Measurements from ENCODE around the gene TXNRD1. TPM values are rescaled to one million over a fixed set of nuclear protein-coding genes. Genes with fewer than 3 reads are reported as not detected.

TXNRD1 gene
- total and polyA plus RNA-seq, 9 donors = 45.0 to 157 (median 77.4) TPM

DNA sequence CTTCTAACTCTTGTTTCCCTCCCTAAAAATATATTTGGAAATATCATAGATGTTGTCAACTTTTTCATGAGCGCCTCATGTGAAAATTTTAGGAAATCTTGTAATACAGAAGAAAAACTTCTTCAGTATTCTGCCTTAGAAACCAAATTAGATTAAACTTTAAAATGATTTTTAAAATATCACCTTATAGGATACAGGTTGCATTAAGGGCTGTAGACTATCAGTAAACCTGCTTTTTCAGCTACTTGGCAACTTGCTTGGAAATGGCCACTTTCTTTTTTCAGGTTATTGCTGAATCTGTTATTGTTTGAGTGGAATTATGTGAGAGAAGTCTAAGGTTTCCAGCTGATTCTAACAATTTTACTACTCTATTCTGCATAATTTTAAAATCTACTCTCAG, 97.1 kb downstream of the TXNRD1 start:
- intact Hi-C loops (cut with DNase I) = no loop called here
- 98 to 100% (median 100%) methylated on average over 1 of the region's 1 CpG for WGBS, 3 donors
- TF ChIP-seq EP300 (IDR thresholded peaks at IDR 0.05) (no peak), POLR2A (IDR thresholded peaks at IDR 0.05) (no peak)
- TF ChIP-seq, protein P1, sequence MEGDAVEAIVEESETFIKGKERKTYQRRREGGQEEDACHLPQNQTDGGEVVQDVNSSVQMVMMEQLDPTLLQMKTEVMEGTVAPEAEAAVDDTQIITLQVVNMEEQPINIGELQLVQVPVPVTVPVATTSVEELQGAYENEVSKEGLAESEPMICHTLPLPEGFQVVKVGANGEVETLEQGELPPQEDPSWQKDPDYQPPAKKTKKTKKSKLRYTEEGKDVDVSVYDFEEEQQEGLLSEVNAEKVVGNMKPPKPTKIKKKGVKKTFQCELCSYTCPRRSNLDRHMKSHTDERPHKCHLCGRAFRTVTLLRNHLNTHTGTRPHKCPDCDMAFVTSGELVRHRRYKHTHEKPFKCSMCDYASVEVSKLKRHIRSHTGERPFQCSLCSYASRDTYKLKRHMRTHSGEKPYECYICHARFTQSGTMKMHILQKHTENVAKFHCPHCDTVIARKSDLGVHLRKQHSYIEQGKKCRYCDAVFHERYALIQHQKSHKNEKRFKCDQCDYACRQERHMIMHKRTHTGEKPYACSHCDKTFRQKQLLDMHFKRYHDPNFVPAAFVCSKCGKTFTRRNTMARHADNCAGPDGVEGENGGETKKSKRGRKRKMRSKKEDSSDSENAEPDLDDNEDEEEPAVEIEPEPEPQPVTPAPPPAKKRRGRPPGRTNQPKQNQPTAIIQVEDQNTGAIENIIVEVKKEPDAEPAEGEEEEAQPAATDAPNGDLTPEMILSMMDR (IDR thresholded peaks at IDR 0.05) = no peak

DNA sequence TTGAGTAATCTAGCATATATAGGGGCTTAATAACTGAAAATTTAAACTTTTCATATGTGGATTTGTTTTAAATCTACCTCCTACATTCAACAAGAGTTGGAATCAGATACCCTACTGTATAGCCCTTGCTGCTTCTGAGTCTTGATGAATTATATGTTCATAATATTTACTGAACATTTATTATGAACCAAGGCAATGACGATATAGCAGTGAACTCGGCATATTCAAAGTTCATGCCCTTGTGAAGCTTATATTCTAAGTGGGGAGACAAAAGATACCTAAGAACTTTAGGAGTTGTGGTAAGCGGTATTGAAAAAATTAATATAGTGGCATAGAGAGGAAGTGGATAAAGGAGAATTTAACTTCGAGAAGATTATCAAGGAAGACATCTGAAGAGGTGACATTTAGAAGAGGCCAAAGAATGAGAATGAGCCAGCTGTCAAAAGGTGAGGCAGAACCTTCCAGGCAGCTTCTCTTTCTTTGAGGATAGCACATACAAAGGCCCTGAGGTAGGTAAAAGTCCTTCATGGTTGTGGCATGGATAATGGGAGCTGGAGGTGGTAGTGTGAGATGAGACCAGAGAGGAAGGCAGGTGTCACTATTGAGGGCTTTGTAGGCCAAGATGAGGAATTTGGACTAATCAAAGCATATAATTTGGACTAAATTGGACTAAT, 98.1 kb downstream of the TXNRD1 start:
- no peaks in the 10 kb centered on the region for H3K36me3 ChIP-seq

More for the DNA sequence above, 97.1 kb downstream of the TXNRD1 start:
- Histone ChIP-seq H3K27me3 (no peaks in the 10 kb centered on the region), H3K4me3 (no peak overlapping the region), H3K27ac (no peak overlapping the region), H3K9me3 (no peaks in the 10 kb centered on the region), H3K4me1 (ENCODE audit: insufficient read depth) (peaks cover 7% of the 10 kb centered on the region), H3K36me3 (no peaks in the 10 kb centered on the region)
- no peak for DNase-seq

DNA sequence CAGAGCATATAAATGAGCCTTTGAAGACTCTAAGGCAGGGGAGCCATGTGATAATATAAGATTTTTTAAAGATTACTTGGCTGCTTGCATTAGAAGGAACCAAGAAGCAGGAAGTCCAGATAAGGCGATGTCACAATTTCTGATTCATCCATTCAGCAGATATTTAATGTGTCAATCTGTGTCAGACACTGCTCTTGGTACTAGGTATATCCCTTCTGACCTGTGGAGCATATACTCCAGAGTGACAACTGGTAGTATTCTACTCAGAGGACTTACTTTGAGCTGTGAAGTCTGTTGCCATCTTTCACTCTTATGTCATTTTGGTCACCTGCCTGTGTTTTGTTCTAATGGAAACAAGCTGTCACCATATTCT, 98.6 kb downstream of the TXNRD1 start:
- H3K36me3 ChIP-seq = no peaks in the 10 kb centered on the region
- 95 to 98% (median 97%) methylated on average over 1 of the region's 1 CpG for WGBS, 3 donors
- TF ChIP-seq EP300 (IDR thresholded peaks at IDR 0.05) (no peak), POLR2A (IDR thresholded peaks at IDR 0.05) (no peak)
- TF ChIP-seq, protein P1 (IDR thresholded peaks at IDR 0.05) = no peak

More for the DNA sequence above, 98.1 kb downstream of the TXNRD1 start:
- no peaks in the 10 kb centered on the region for H3K9me3 ChIP-seq
- DNase-seq = no peak
- peaks cover 7% of the 10 kb centered on the region for H3K4me1 ChIP-seq (ENCODE audit: insufficient read depth)
- H3K4me3 ChIP-seq = no peak overlapping the region
- WGBS, 3 donors = 70 to 89% (median 78%) methylated on average over 4 of the region's 4 CpGs
- TF ChIP-seq, protein P1 (IDR thresholded peaks at IDR 0.05) = no peak
- TF ChIP-seq POLR2A (IDR thresholded peaks at IDR 0.05) (no peak), EP300 (IDR thresholded peaks at IDR 0.05) (no peak)
- no peak overlapping the region for H3K27ac ChIP-seq
- no peaks in the 10 kb centered on the region for H3K27me3 ChIP-seq
- intact Hi-C loops (cut with DNase I) = no loop called here

DNA sequence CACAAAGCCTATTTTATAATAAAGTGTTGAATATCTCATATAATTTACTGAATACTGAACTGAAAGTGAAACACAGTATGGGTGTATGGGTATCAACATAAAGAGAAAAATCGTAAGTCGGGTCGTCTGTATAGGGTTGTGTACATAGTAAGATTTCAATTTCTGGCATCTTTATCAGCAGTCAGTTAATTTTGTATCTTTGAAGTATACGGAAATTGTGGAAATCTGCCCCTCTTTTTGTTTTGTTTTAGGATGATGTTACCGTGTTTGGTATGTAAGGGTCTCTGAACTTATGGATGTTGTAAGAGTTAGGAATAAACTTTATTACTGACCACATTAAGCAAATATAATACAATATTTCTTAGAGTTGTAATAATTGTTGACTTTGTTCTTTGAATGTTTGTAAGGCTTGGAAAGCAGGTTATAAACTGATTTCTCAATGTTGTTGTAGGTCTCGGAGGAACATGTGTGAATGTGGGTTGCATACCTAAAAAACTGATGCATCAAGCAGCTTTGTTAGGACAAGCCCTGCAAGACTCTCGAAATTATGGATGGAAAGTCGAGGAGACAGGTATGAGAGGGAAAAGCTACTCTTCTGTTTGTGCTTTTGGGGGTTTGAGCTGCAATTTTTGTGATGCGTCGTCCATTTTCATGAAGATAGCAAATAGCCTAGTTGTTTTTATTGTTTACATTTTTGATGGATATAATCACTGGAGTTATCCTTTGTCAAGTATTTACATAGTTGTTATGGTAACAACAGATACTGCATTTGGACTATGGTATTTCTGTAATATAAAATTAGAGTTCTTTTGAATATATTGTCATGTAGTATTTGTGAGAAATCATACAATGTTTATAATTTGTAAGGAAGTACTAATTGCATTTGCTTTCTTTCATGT, 100.0 kb downstream of the TXNRD1 start:
- Histone ChIP-seq H3K4me1 (ENCODE audit: insufficient read depth) (peaks cover 5% of the 10 kb centered on the region), H3K27ac (no peak overlapping the region), H3K4me3 (no peak overlapping the region), H3K27me3 (no peaks in the 10 kb centered on the region), H3K9me3 (no peaks in the 10 kb centered on the region), H3K36me3 (no peaks in the 10 kb centered on the region)
- WGBS, 3 donors = 24 to 54% (median 39%) methylated on average over 10 of the region's 10 CpGs
- no peak for DNase-seq
- TF ChIP-seq, protein P1 (IDR thresholded peaks at IDR 0.05) = no peak
- TF ChIP-seq POLR2A (IDR thresholded peaks at IDR 0.05) (no peak), EP300 (IDR thresholded peaks at IDR 0.05) (no peak)
- intact Hi-C loops (cut with DNase I) = no loop called here

More for the DNA sequence above, 98.6 kb downstream of the TXNRD1 start:
- intact Hi-C loops (cut with DNase I) = no loop called here
- no peak overlapping the region for H3K27ac ChIP-seq
- DNase-seq = no peak
- H3K9me3 ChIP-seq = no peaks in the 10 kb centered on the region
- H3K27me3 ChIP-seq = no peaks in the 10 kb centered on the region
- H3K4me1 ChIP-seq (ENCODE audit: insufficient read depth) = peaks cover 7% of the 10 kb centered on the region
- no peak overlapping the region for H3K4me3 ChIP-seq

Measured in ovary (tissue), 9 donors.